Measurements from ENCODE around the gene HGFAC.

Gene HGFAC

GRCh38 chr4:3422808-3423297 is 18.9 kb upstream of the HGFAC start:
- H3K4me3 ChIP-seq (ENCODE audit: low read depth, low read length): no peak overlapping the region
- no peak for DNase-seq (ENCODE audit: low read depth)

- no peak overlapping the region for H3K4me3 ChIP-seq (ENCODE audit: low read depth, low read length)
- DNase-seq (ENCODE audit: low read depth): no peak
These were observed 18.4 kb upstream of the HGFAC start for GRCh38 chr4:3423406-3423805.

GRCh38 chr4:3423952-3424351 is 17.8 kb upstream of the HGFAC start:
- H3K4me3 ChIP-seq (ENCODE audit: low read depth, low read length): no peak overlapping the region
- no peak for DNase-seq (ENCODE audit: low read depth)

GRCh38 chr4:3424522-3425095 is 17.2 kb upstream of the HGFAC start:
- no peak overlapping the region for H3K4me3 ChIP-seq (ENCODE audit: low read depth, low read length)
- no peak for DNase-seq (ENCODE audit: low read depth)

- no peak overlapping the region for H3K4me3 ChIP-seq (ENCODE audit: low read depth, low read length)
- DNase-seq (ENCODE audit: low read depth): no peak
These were observed 15.2 kb upstream of the HGFAC start for GRCh38 chr4:3426465-3427133.

- DNase-seq (ENCODE audit: low read depth): no peak
- H3K4me3 ChIP-seq (ENCODE audit: low read depth, low read length): no peak overlapping the region
These were observed 14.7 kb upstream of the HGFAC start for GRCh38 chr4:3427134-3427476.

- DNase-seq (ENCODE audit: low read depth): no peak
- H3K4me3 ChIP-seq (ENCODE audit: low read depth, low read length): no peak overlapping the region
These were observed 13.9 kb upstream of the HGFAC start for GRCh38 chr4:3427706-3428446.

- H3K4me3 ChIP-seq (ENCODE audit: low read depth, low read length): no peak overlapping the region
- no peak for DNase-seq (ENCODE audit: low read depth)
These were observed 12.1 kb upstream of the HGFAC start for GRCh38 chr4:3429651-3430050.

- no peak overlapping the region for H3K4me3 ChIP-seq (ENCODE audit: low read depth, low read length)
- no peak for DNase-seq (ENCODE audit: low read depth)
These were observed 11.2 kb upstream of the HGFAC start for GRCh38 chr4:3430524-3430923.

- H3K4me3 ChIP-seq (ENCODE audit: low read depth, low read length): no peak overlapping the region
These were observed 10.2 kb upstream of the HGFAC start for GRCh38 chr4:3431446-3431993.

GRCh38 chr4:3432381-3432790 is 9.4 kb upstream of the HGFAC start:
- no peak overlapping the region for H3K4me3 ChIP-seq (ENCODE audit: low read depth, low read length)
- no peak for DNase-seq (ENCODE audit: low read depth)

More at GRCh38 chr4:3431446-3431993, 10.2 kb upstream of the HGFAC start:
- no peak for DNase-seq (ENCODE audit: low read depth)

- no peak overlapping the region for H3K4me3 ChIP-seq (ENCODE audit: low read depth, low read length)
- no peak for DNase-seq (ENCODE audit: low read depth)
These were observed 8.5 kb upstream of the HGFAC start for GRCh38 chr4:3433138-3433869.

- no peak for DNase-seq (ENCODE audit: low read depth)
- no peak overlapping the region for H3K4me3 ChIP-seq (ENCODE audit: low read depth, low read length)
These were observed 6.7 kb upstream of the HGFAC start for GRCh38 chr4:3434881-3435685.

- no peak overlapping the region for H3K4me3 ChIP-seq (ENCODE audit: low read depth, low read length)
- DNase-seq (ENCODE audit: low read depth): no peak
These were observed 6.1 kb upstream of the HGFAC start for GRCh38 chr4:3435686-3435956.

- H3K4me3 ChIP-seq (ENCODE audit: low read depth, low read length): no peak overlapping the region
- no peak for DNase-seq (ENCODE audit: low read depth)
These were observed 5.5 kb upstream of the HGFAC start for GRCh38 chr4:3436048-3436797.

GRCh38 chr4:3436798-3437581 is 4.8 kb upstream of the HGFAC start:
- no peak for DNase-seq (ENCODE audit: low read depth)
- no peak overlapping the region for H3K4me3 ChIP-seq (ENCODE audit: low read depth, low read length)

GRCh38 chr4:3437582-3437936 is 4.2 kb upstream of the HGFAC start:
- H3K4me3 ChIP-seq (ENCODE audit: low read depth, low read length): no peak overlapping the region
- DNase-seq (ENCODE audit: low read depth): no peak
